GM19025 (cell line): ENCODE measurements around the gene CAMK1D.

Source experiments
- ATAC-seq: cut with Tn5 transposase; IDR thresholded peaks from one replicate; pipeline ENCODE4 v1.9.1; 2021; ENCODE audit warnings: mild to moderate bottlenecking, low read depth, moderate library complexity; ENCODE audit not compliant: unreplicated experiment

Gene CAMK1D

GRCh38 chr10:12583891-12584595 is 234.7 kb downstream of the CAMK1D start:
- ATAC-seq, result no peak

DNA sequence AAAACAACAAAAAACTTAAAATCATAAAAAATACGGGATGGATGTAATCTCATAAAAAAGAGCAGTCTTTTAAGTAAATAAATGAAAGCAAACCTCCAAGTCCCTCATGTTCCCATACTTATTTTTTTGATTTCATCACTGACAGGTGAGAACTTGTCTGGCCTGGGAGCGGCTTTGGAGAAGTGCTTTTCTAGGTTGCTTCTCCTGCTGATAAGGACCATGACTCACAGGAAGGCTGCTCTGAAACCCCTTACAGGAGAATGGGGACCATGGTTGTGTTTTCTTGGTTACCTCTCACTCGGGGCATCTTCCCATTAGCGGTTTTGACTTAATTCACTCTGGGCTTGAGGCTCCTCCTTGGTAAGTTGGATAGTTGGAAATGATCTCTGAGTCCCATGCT is 237.4 kb downstream of the CAMK1D start:
- no peak for ATAC-seq

DNA sequence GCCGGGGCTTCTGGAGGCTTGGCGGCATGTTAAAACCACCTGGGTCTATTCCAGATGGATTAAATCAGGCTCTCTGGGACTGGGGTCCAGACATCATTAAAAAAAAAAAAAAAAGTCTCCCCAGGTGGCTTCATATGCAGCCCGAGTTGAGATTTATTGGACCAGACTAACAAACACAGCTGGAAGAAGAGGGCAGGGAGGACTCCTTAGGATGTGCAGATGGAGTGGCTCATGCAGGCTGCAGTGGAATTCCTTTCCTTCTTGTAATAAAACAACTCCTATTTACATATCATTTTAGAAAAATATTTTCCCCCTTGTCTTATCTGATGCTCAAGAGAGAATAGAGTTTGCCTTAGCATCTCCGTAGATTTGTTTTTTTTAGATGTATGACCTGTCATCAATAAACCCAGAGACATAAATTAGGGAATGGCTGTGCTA is 238.1 kb downstream of the CAMK1D start:
- ATAC-seq, result no peak

- no peak for ATAC-seq
Observed at GRCh38 chr10:12588091-12588860, 238.9 kb downstream of the CAMK1D start.

DNA sequence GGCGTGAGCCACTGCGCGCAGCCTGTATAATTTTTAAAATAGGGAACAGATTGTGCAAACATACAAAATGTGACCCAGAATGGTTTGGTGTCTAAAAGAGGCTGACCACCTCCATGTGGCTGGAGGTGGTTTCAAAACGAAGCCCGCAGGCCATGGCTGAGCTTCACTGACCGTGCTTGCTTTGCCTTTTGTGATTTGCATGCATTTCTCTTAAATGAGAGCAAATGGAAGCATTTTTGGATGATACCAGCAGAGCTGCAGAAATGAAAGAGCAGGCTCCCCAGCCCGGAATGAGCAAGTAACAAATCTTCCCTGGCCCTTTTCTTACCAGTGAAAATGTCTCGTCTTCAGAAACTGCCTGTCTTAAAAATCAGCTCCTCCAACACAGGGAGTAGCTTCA is 239.9 kb downstream of the CAMK1D start:
- no peak for ATAC-seq

DNA sequence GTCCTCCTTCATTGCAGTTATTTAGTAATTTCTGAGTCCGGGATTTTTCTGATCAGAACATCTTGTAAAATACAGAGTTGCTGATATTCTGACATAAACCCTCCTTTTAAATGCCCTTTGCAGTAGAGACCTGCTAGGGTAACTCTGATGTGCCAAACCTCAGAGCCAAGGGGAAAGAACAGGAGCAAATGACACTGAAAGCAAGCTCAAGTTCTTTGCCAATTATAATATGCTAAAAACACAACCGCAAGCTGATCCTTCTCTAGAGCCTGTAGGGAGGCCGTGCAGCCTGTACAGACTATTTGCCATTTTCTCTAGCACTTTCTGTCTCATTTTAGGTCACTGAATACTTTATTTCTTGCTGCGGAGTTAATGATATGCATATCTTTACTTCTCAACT is 240.4 kb downstream of the CAMK1D start:
- ATAC-seq, result no peak

DNA sequence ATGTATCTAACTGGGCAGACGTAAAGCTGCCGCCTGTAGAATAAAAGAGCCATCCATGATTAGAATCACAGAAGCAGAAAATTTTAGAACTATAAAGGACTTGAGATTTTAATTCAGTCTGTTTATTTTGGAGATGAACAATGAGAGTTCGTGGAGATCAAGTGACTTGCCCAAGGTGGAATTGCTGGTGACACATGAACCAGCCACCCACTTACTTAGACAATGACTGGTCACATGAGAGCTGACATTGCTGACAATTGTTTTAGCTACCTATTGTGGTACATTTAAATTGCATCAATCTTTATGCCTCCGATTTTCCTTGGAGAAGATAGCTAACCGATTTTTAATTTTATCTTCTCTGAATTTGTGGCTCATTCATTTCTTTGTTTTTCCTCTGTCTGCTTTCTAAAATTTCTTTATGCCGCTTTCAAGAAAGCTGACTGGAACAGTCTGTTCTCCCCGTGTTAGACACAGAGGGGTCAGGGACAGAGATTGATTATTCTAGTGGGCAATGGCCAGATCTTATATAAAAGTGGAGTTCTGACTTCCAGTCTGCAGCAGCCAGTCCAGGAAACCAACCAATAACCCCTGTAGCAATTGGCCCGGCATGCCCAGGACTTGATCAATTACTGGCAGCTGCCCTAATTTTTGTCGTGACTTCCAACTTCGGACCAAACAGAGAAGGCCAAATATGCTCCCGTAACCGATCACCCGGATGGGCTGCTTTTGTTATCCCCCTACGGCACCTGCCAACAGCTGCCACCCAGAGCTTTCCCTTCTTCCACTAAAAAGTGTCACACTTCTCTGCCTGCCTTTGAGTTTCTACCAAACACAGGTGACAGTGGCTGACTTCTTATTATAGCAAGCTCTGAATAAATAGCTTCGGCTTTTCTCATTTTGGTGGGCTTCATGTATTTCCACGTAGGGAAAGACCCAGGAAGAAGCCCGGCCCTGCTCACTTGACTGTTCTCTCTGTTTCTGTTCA is 241.6 kb downstream of the CAMK1D start:
- no peak for ATAC-seq

- no peak for ATAC-seq
Observed at GRCh38 chr10:12592967-12593366, 243.6 kb downstream of the CAMK1D start.

DNA sequence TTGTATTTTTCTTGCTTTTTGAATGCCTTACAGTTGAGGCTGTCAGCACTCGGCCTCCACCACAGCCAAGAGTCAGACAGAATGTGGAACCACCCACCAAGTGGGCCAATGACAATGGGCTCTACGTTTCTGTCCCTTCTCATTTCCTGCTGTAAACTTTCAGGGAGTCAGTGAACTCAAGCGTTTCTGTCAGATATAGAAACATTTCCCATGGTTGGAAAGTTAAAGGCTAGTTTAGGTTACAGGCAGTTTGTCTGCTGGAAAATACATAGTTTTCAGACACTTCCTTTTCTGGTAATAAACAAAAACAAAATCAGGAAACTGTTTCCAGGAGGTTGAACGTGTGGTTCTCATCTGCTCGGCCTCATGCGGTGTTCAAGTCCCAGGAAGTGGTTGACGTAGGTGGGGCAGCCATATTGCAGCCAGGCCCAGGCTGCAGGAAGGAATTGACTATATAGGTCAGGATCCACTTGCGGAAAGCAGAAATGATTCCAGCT is 245.1 kb downstream of the CAMK1D start:
- ATAC-seq, result no peak

GRCh38 chr10:12595936-12596576 is 246.7 kb downstream of the CAMK1D start:
- no peak for ATAC-seq

DNA sequence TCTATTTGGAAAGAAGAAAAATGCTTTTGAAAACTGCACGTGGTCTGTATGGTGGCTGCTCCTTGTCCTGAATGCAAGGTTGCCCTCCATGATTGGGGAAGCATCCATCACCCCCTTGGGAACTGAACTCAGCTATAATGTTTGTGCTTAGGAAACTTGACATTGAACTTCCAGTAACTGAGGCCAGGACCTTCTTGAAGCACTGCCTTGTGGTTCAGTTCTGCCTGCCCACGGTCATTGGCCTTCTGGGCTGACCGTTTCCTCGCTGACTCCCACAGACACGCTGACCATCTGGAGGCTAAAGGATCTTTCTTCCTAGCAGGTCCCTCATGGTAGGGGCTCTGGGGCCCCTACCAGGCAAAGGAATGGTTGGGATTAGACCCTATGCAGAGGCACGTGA is 247.8 kb downstream of the CAMK1D start:
- ATAC-seq, result no peak

DNA sequence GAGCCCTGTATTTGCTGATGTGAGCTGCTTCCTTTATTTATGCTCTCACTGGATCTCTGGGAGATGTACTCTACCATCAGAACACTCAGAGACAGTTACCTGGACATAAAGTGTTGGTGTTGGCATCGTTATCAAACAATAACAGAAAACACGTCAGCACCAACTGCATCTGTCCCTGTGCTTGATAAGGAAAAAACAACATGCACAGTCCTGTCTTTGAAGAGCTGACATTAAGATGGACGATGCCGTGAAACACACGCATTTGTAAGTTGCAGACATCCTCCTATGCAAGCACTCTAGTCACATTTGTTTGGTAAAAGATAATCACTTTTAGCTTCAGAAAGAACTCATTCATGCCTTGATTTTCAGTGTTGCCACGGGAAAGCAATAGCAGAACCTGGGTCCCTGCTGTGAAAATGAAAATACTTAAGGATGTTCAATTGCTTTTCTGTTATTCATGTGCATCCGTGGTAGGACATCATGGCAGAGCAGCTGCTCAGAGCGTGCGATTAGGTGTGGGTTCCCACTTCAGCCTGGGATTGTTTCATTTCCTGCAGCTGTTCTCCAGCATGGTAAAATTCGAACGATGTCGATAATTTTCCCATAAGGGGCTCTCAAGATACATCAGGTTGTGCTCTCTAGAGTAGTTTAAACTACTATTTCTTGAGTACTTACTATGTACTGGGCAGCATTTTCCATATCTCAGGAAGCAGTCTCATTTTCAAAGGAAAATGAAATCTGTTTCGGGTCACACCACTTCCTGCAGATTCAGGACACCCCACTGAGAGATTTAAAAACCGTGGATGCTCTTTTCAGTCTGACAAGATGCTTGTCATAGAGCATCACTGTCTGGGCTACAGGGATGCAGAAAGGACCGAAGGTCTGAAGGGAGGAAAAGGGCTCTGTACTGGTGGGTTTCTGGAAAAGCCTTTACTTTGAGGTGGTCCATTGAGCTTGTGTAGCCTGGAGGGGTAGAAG is 248.7 kb downstream of the CAMK1D start:
- ATAC-seq, result no peak

- no peak for ATAC-seq
Observed at GRCh38 chr10:12600652-12601051, 251.3 kb downstream of the CAMK1D start.

- ATAC-seq, result no peak
Observed at GRCh38 chr10:12602521-12602920, 253.2 kb downstream of the CAMK1D start.

- ATAC-seq, result no peak
Observed at GRCh38 chr10:12603766-12604470, 254.6 kb downstream of the CAMK1D start.

DNA sequence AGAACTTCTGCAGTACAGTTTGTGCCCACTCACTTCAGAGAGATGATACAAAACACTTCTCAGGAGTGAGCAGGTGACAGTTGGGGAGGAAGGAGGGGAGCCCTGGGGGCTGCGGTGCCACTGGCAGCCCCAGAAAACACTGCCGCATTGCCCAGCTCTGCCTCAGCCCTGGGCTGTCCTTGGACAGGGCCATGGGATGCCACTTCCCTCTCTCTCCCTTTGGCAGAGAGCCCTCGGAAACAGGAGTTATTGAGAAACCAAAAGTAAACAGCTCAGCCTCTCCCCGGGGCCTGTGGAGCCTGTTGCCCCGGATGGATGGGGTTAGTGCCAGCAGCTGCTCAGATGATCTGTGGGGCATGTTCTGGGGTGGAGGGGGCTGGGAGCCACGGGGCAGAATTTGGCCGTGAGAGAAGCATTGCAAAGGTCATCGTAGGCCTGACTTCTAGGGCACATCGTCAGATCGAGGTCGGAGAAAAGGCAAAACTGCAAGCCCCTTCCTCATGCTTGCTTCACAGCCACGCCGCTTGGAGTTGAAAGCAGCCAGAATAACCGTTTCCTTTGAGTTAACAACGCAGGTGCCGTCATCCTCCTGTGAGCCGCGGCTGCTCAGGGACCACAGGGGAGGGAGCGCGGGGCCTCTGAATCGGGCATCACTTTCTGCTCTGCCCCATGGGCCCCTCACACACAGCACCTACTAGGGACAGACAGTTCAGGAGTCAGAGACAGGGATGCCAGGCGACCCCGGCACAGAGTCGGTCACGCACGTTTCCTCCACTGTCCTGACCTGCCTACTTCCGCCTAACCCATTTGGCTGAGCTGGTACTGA is 256.4 kb downstream of the CAMK1D start:
- peak; percentile 81 for ATAC-seq

GRCh38 chr10:12606461-12606860 is 257.1 kb downstream of the CAMK1D start:
- no peak for ATAC-seq

DNA sequence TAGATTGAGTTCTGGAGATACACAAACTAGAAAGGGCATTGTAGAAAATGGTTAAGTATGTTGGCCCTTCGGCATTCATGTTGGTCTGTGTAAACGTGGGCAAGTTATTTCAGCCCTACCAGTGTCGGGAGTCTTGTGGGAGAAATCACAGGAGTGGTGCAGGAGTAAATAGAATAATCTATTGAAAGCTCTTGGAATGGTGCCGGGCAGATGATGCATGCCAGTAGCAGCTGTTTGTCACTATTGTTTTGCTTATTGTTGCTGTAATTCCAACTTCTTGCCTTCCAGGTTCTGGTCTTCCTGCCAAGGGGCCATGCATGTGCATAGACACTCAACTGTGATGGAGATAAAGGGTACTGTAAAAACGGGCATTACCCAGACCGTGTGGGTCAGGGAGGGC is 259.4 kb downstream of the CAMK1D start:
- no peak for ATAC-seq
